ENCODE results near the gene EFHB. TPM values are rescaled to one million over a fixed set of nuclear protein-coding genes. Genes with fewer than 3 reads are reported as not detected.
"Not testable (repeated sequence)": the region's sequence is repeated elsewhere in the genome, so short reads cannot be mapped to it uniquely, and the experiment has no call there.

EFHB gene, protein sequence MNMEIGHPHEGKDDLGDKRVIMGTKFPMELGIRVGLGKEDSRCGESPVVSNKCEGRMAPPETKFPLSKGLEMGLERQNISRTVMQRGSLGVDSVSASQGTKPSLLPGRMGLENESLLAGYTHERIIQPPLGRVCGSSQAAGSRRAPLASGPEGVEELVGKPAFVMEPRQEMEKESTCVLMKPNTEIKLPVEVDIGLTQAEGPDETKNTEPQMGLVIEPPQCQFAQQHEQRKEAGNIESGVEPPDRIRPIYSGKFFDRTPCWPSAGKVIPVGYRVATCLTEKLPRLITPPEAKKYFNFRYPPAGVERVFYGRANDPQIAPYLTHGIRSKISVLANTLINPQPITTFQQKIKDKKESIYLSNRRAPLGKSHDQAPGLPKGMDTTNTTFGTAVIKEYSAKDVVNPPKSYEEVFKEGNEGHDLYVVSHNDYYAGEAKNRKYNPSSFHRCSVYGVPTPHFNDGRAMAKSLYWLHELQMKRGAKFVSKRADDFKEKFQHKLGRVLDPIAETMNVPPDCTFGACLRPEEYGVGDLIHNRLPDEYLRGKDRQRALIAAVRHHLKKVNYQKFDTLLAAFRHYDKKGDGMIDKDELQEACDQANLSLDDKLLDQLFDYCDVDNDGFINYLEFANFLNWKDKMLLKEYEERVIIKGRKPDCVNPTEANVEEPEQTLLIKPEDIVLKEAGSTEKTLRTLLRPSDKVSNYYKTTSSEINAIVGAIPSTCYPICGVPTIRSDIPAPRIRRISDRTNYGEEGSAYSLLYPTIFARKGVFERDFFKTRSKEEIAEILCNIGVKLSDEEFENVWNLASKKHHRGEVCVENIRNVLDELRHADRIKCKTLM
- total RNA-seq: under 1 TPM; 0.59 to 0.76 TPM
- long read RNA-seq: 0 reads

DNA sequence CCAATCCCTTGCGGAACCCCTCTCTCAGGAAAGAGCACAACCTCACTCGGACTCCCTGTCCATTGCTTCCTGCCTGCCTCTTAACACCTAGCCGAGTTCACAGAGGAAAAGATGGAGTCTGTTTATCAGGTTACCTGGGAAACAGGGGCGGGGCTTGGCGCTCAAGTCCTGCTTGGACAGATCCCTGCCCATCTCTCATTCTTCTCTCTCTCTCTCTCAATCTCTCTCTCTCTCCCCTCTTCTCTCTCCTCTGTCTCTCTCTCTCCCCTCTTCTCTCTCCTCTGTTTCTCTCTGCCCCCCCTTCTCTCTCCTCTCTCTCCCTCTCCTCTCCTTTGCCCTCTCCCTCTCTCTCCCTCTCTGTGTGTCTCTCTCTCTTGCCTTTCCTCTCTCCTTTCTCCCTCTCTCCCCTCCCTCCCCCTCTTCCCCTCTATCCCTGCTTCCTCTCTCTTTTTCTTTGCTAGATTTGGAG is at the start of gene EFHB:
Gene EFHB, minus strand, starts transcription at position 120 of the 469 bp plus-strand sequence. CDS start 199 bp downstream, outside the sequence.
- ATAC-seq: peak in 1 of 2 donors; percentile 44
- DNase-seq: peak; percentile 44
- intact Hi-C loops (cut with DNase I): no loop called here

DNA sequence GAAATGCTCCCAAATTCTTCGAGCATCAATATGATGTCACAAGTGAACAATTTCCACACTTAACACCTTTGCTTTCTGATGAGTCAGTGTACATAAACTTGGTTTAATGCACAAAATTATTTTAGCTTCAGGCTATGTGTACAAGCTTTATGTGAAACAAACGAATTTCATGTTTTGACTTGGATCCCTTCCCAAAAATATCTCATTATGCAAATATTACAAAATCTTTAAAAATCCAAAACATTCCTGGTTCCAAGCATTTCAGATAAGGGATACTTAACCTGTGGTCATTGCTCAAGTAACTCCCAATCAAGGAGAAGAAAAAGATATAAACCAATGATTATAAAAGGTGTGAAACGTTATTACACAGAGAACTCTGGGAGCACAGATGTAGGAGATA is 38.0 kb upstream of the EFHB start:
- DNase-seq (no peak), ATAC-seq (peak in 1 of 2 donors; percentile 49)
- intact Hi-C loops (cut with DNase I): loop anchor here in 1 of 2 donors (1.0 kb wide), 1 partner anchor 11 kb away; no protein-coding TSS in a partner anchor

DNA sequence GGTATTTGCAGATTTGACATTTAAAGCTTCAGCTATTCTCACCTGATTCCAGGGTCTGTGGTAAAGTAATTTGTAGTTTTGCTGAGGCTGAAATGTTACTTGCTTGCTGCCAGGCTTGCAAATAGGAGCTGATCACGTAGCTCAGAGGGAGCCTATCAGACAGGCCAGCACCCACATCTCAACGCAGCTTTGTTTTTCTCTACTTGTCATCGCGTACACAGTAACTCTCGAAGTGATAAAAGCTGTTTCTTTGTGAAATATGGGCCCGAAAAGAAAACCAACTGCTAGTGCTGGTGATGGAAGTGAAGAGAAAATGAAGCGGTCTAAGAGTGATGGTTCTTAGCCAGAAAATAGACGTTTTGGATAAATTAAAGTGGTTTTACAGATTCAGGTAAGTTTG is 36.3 kb upstream of the EFHB start:
- DNase-seq: no peak
- intact Hi-C loops (cut with DNase I): no loop called here
- peak; percentile 69 to 78 for ATAC-seq

DNA sequence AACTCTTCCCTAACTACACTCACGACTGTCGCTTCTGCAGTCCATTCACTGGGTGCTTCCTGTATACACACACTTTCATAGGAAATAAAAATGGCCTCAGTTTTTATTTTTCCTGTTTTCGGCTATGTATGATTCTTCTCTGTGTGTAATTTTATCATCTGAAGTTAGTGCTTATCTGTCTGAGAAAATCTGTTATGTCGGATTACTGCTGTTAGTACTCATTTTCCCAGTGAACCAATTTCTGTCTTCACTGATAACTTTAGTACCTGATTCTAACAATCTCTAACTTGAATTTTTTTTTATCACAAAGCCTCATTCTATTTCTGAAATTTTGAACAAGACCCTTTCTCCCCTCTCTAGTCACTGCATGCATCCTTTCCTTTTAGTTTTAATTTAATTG is 33.8 kb upstream of the EFHB start:
- ATAC-seq (no peak), DNase-seq (no peak)
- intact Hi-C loops (cut with DNase I): no loop called here

DNA sequence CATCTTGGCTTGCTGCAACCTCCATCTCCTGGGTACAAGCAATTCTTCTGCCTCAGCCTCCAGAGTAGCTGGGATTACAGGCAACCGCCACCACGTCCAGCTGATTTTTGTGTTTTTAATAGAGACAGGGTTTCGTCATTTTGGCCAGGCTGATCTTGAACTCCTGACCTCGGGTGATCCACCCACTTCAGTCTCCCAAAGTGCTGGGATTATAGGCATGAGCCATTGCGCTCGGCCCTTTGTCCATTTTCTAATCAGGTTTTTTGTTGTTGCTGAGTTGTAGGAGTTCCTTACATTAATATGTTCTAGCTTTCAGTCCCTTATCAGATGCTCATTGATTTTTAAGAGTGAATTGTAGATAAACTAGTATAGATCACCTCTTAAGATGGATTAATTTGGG is 33.2 kb upstream of the EFHB start:
- DNase-seq (no peak), ATAC-seq (no peak)
- intact Hi-C loops (cut with DNase I): no loop called here

DNA sequence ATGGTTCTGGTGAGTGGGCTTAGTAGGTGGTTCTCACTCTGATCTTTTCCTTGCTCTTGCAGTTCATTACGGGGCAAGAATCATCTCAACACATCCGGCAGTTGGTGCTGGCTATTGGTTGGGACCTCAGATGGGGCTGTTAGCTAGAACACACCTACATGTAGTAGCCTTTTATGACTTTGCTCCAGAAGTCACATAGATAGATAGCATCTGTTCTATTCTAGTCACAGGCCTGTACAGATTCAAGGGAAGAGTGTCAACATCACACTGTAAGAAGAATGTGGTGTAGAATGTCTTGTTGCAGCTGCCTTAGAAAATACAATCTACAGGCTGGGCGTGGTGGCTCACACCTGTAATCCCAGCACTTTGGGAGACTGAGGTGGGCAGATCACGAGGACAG is 27.9 kb upstream of the EFHB start:
- intact Hi-C loops (cut with DNase I): no loop called here
- ATAC-seq: peak; percentile 30 to 71

DNA sequence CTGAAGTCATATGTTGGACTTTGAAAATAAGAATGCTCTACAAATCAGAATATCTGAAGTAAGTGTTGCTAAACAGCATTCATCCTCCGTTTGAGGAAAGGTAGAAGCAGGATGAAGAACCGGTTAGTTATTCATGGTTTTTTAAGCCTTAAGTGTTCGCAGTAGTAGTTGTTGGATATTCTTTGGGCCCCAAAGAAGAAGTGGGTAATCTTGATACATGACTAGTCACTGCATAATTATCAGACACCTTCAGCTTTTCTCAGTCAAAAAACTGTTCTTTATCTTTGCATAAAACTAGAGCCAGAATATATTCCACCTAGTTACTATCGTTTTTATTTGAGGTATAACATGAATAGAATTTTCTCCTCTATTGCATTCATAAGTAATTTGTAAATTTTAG is 26.7 kb upstream of the EFHB start:
- DNase-seq (no peak), ATAC-seq (no peak)
- intact Hi-C loops (cut with DNase I): no loop called here

More for the DNA sequence above, 27.9 kb upstream of the EFHB start:
- no peak for DNase-seq

DNA sequence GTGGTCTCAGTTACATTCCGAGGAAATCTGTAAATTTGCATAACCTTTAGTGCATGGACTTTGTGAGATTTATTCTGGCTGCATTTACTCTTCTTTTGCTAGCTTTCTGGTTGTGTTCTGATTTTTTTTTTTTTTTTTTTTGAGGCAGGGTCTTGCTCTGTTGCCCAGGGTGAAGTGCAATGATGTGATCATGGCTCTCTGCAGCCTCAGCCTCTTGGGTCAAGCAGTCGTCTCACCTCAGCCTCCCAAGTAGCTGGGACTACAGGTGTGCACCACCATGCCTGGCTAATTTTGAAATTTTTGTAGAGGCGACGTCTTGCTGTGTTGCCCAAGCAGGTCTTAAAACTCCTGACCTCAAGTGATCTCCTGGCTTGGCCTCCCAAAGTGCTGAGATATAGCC is 25.5 kb upstream of the EFHB start:
- intact Hi-C loops (cut with DNase I): no loop called here
- DNase-seq (no peak), ATAC-seq (no peak)

DNA sequence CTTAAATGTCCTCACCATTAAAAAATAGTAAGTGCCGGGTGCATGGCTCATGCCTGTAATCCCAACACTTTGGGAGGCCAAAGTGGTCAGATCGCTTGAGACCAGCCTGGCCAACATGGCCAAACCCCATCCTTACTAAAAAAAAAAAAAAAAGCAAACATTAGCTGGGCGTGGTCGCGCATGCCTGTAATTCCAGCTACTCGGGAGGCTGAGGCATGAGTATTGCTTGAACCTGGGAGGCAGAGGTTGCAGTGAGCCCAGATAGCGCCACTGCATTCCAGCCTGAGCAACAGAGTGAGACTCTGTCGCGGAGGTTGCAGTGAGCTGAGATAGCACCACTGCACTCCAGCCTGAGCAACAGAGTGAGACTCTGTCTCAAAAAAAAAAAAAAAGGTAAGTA is 23.3 kb upstream of the EFHB start:
- intact Hi-C loops (cut with DNase I); DNase-seq; ATAC-seq: not testable (repeated sequence)

DNA sequence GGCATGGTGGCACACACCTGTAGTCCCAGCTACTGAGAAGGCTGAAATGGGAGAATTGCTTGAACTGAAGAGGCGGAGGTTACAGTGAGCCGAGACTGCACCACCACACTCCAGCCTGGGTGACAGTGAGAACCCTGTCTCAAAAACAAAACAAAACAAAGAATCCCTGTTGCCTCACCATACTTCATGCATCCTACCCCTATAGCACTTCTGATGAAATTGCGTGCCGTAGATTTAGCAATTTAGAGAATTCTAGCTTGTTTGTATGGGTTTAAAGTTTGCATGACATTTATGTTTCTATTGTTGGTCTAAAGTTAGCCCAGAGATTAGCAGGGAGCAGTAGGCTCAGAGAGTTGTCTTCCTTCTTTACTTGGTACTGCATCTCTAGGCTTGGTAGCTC is 20.7 kb upstream of the EFHB start:
- intact Hi-C loops (cut with DNase I): no loop called here
- ATAC-seq (no peak), DNase-seq (no peak)

DNA sequence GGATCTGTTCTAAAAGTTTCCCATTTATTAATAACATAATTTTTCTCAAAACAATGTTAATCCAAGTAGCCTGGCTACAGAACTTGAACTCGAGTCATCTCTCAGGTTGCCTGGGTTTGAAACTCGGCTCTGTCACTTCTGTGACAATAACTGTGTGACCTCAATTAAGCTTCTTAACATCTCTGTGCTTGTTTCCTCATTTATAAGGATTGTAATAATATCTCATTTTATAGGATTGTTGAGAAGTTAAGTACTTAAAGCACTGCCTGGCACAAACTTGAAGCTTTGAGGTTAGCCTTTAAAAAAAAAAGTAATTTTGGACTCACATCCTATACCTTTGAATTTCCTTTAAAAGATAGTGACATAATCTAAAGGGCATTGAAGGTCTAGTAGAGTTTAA is 16.3 kb upstream of the EFHB start:
- ATAC-seq: no peak
- DNase-seq: no peak
- intact Hi-C loops (cut with DNase I): no loop called here

DNA sequence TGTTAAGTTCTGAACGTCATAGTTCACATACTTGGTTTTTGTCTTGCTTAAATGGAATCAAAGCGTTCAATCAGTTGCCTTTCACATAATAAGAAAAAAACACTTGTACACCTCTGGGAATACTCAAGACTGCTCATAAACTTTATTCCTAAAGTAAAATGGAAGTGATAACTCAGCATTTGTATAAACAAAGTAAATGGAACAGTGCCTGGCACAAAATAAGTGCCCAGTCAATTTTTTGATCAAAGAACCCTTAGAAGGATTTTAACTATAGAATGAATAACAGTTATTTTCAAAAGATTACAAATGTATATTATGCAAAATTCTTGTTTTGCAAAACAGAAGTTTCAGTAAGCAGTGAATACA is 14.2 kb upstream of the EFHB start:
- DNase-seq: no peak
- ATAC-seq: no peak
- intact Hi-C loops (cut with DNase I): loop anchor here in 1 of 2 donors (5.0 to 10.0 kb wide), 2 partner anchors 89 to 237 kb away; partner anchors contain the start of gene SGO1

DNA sequence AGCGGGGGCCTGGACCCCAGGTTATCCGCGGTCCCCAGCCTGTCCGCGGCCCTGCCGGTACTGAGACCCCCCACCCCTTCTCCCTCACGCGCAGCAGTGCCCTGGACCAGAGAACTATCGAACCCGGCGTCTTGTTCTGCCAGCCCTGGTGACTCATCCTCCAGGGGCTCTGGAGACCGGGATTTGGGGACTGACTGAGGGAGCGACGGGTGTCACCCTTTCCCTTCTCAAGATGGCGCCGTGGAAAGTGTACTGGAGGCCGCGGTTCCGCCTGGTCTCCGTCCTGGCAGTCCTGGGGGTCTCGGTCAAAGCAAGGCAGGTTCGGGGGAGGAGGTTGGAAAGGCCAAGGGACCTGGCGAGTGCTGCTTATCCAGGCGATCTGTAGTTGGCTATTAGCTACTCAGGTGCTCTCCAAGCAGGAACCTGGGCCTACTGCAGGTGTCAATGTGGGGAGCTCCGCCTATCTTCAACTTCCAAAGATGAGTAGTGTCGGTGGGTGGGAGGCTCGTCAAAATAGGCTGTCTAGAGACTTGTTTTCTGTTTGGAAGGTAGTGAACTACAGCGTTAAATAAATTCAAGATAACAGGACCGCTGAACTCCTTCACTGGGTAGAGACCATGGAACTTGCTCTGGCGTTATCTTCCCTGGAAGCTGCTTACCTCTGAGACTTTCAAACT is 13.7 kb upstream of the EFHB start:
- ATAC-seq (peak; percentile 28 to 49), DNase-seq (peak; percentile 58)
- intact Hi-C loops (cut with DNase I): loop anchor here in 1 of 2 donors (5.0 to 10.0 kb wide), 2 partner anchors 90 to 237 kb away; partner anchors contain the start of gene SGO1

DNA sequence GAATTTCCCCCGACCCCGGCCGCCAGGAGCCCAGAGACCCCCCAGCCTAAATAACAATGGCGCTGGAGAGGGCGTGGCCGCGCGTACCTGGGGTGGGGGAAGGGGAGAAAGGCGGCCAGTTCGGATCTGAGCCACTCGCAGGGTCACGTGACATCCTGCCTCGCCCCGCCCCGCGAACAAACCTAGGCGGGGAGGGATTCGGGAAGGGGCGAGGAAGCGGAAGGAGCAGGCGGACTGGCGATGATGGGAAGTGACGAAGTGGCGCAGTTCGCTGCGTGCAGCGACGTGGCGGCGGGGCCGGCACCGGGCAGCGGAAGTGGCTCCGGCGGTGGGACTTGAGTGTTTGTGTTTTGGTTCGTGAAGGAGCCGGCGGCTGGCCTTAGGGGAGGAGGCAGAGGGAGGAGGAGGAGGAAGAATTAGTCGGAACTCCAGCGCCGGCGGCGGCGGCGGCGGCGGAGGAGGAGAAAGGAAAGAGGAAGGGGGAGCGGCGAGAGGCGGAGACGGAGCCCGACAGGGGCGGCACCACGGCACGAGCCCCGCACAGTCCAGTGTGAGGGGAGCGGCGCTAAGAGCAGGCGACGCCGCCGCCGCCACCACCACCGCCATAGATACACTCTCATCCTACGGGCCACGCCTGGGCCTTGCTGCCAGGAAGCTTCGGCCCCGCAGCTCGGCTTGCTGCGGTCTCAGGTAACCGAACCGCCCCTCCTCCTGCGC is 13.0 kb upstream of the EFHB start, which contains the start of gene RAB5A:
Gene RAB5A, plus strand, starts transcription at position 266 of the 717 bp plus-strand sequence. CDS start 3,802 bp downstream, outside the sequence.
- ATAC-seq (peak; percentile 97 to 98), DNase-seq (peak; percentile 97)
- intact Hi-C loops (cut with DNase I): loop anchor here in 1 of 2 donors (5.0 to 10.0 kb wide), 2 partner anchors 90 to 238 kb away; partner anchors contain the start of gene SGO1

DNA sequence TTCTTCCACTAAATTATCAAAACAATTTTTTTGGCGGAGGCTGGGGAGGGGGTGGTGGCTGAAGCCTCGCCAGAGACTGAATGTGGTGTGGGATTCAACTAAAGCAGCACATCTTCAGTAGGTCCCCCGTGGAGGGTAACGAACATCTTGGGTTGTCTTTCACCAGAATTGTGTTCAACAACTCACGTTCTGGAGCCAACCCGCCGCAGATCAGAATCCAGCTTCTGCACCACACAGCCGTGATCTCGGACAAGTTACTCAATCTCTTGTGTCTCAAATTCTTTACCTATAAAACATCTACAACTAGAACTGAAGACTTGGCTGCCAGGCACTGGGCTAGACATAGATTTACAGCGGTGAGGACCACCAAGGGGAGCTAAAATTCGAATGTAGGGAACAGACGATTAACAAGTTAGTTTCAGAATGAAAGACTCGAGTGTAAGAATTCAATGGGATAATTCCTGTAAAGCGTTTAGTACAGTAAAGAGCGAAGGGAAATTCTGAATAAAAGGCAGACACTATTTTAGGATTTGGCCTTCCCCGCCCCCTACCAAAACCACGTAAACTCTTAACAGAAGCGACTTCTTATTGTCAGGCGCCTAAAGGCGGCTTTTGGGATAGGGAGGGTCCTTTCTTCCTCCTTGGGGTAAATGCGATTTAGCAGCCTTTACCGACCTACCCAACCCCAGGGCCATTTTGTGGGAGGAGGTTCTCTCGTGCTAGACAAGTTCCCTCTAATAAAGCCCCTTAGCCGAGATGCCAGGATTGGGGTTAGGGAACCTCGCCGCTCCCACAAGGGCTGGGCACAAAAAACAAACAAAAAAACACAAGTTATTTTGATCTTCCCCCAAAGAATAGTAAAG is 12.2 kb upstream of the EFHB start:
- DNase-seq (peak; percentile 26), ATAC-seq (peak; percentile 6 to 18)
- intact Hi-C loops (cut with DNase I): loop anchor here in 1 of 2 donors (5.0 to 10.0 kb wide), 2 partner anchors 91 to 239 kb away; partner anchors contain the start of gene SGO1

DNA sequence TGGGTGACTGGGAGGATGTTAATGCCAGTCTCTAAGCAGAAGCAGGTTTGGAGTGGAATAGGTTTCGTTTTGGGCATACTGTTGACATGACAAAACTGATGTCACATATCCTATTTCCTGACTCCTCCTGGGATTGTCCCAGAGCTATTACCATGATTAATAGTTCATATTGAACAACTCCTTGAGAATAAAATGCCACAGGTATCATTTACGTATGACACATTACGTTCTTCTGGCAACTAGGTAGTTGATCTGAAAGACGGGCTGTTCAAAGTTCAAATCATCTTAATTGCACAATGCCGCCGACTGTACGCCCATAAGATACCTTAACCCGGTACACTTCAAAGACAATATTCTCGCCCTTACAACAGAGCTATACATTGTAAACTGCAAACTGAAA is 11.5 kb upstream of the EFHB start:
- intact Hi-C loops (cut with DNase I): loop anchor here in 1 of 2 donors (5.0 to 10.0 kb wide), 2 partner anchors 92 to 239 kb away; partner anchors contain the start of gene SGO1

DNA sequence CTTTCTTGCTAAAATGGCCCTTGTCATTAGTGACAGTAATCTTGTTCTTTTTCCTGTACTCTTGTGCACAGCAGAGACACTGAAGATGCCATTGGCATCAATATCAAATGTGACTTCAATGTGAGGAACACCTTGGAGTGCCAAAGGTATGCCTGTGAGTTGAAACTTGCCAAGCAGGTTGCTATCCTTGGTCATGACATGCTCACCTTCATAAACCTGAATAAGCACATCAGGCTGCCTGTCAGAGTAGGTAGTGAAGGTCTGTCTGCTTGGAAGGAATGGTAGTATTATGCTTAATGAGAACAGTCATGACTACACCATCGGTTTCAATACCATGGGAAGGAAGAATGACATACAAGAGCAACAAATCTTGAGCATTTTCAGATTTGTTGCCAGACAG is 6.6 kb upstream of the EFHB start:
- DNase-seq (no peak), ATAC-seq (no peak)
- intact Hi-C loops (cut with DNase I): loop anchor here in 1 of 2 donors (10.0 kb wide), 1 partner anchor 244 kb away; the partner anchor contains the start of gene SGO1

More for the DNA sequence above, 11.5 kb upstream of the EFHB start:
- ATAC-seq (no peak), DNase-seq (no peak)

Measured in left cardiac atrium (tissue), 4 donors.